ENCODE data around the gene CFAP70.
A peak's percentile ranks its signal among the peaks of the same experiment; 100 is the strongest.
"Not testable (repeated sequence)": the region's sequence is repeated elsewhere in the genome, so short reads cannot be mapped to it uniquely, and the experiment has no call there.

Gene CFAP70

DNA sequence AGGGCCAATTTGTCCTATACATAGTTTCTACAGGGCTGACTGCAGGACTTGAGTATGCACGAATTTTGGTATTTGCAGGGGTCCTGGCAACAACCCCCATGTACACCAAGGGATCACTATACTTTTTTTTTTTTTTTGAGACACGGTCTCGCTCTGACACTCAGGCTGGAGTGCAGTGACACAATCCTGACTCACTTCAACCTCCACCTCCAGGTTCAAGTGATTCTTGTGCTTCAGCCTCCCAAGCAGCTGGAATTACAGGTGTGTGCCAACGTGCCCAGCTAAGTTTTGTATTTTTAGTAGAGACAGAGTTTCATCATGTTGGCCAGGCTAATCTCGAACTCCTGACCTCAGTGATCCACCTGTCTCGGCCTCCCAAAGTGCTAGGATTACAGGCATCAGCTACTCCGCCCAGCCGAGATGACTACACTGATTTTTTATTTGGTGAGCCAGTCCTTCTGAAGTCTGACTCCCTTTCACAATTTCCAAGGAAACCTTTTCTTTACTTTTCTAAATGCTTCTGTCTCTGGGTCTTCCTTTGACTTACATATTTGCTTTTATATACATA, 19.8 kb downstream of the CFAP70 start:
- no peak for DNase-seq

DNA sequence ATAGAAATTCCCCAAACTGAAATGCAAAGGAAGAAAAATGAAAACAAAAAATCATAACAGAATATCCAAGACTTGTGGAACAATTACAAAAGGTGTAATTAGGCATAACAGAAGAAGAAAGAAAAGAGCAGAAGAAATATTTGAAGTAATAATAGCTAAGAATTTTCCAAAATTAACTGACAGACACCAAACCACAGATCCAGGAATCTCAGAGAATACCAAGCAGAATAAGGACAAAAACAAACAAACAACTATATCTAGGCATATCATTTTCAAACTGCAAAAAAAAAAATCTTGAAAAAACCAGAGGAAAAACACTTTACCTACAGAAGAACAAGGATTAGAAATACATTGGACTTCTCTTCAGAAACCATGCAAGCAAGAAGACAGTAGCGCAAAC, 25.5 kb downstream of the CFAP70 start:
- DNase-seq = no peak

DNA sequence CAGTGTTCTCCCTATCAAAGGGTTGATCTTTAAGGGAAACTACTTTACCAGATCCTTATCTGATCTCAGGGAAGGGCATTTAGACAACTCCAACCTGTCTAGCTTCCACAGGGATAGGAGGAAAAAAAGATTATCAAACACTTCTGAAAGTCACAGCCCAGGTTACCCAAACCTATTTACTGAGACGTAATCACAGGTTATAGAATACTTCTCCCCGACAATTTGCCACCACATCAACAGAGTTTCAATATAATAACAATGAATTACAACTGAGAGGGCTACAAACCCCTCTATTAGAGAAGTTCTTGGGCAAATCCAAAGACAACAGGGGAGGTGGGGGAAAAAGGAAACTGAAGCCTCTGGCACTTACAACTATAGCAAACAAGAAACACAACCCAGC, 26.3 kb downstream of the CFAP70 start:
- DNase-seq = no peak

DNA sequence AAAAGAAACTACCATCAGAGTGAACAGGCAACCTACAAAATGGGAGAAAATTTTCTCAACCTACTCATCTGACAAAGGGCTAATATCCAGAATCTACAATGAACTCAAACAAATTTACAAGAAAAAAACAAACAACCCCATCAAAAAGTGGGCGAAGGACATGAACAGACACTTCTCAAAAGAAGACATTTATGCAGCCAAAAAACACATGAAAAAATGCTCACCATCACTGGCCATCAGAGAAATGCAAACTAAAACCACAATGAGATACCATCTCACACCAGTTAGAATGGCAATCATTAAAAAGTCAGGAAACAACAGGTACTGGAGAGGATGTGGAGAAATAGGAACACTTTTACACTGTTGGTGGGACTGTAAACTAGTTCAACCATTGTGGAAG, 30.1 kb downstream of the CFAP70 start:
- not testable (repeated sequence) for DNase-seq

- DNase-seq = not testable (repeated sequence)
Observed at GRCh38 chr10:73325290-73325689, 33.4 kb downstream of the CFAP70 start.

- DNase-seq = not testable (repeated sequence)
Observed at GRCh38 chr10:73323582-73323981, 35.1 kb downstream of the CFAP70 start.

GRCh38 chr10:73310475-73310874, 48.2 kb downstream of the CFAP70 start:
- DNase-seq = no peak

GRCh38 chr10:73307203-73307800, 51.4 kb downstream of the CFAP70 start:
- no peak for DNase-seq

DNA sequence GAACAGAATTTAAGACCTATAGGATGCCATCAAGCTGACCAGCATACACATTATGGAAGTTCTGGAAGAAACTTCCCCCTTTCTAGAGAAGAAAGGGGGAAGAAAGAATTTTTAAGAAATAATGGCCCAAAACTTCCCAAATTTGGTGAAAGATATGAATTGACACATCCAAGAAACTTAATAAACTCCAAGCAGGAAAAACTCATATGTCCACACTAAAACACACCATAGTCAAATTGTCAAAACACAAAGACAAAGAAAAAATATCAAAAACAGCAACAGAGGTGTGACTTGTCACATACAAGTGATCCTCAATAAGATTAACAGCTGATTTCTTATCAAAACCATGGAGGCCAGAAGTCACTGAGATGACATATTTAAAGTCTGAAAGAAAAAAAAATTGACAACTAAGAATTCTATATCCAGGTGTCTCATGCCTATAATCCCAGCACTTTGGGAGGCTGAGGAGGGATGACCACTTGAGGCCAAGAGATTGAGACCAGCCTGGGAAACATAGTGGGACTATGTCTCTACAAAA, 52.4 kb downstream of the CFAP70 start:
- no peak for DNase-seq

DNA sequence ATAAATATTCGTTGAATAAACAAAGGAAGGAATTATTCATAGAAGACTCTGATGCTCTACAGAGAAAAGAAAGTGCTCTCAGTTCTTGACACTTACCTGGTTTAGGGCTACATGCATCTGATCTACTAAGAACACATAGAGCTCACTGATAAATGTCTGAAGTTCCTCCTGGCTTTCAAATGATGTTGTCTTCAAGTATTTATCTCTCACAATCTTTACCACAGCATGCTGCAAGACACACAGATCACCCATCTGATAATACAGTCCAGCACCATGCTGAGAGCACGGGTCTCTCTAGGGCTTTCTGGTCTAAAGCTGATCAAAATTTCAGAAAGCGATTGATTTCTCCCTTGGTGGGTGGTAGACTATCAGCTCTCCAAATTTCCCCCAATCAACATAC, 61.7 kb downstream of the CFAP70 start:
- DNase-seq = no peak

- DNase-seq = no peak
Observed at GRCh38 chr10:73293461-73293860, 65.2 kb downstream of the CFAP70 start.

GRCh38 chr10:73289958-73290357, 68.7 kb downstream of the CFAP70 start:
- DNase-seq = no peak

DNA sequence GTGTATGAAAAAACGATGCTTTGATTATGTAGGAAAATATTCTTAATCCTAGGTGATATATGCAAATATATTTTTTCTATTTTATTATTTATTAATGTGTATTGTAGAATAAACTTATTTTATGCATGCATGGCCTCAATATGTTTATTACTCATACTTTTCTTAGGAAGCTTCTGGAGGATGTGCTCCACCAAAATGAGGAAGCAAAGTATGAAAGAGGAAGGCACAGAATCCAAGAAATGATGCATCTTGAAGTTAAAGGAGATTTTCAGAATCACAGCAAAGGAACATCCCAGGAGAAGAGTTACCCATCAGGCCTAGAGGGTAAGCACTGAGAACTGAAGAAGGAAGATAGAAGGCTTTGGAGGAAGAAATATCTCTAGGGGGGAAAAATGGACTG, 71.2 kb downstream of the CFAP70 start:
- no peak for DNase-seq

DNA sequence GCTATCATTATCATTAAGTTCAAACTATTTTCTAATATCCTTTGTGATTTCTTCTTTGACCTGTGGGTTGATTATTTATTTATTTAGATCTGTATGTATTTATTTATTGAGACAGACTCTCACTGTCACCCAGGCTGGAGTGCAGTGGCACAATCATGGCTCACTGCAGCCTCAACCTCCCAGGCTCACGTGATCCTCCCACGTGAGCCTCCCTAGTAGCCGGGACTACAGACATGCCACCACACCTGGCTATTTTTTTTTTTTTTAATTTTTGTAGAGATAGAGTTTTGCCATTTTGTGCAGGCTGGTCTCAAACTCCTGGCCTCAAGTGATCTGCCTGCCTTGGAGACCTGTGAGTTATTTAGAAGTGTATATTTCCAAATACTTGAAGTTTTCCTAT, 77.6 kb downstream of the CFAP70 start:
- no peak for DNase-seq

DNA sequence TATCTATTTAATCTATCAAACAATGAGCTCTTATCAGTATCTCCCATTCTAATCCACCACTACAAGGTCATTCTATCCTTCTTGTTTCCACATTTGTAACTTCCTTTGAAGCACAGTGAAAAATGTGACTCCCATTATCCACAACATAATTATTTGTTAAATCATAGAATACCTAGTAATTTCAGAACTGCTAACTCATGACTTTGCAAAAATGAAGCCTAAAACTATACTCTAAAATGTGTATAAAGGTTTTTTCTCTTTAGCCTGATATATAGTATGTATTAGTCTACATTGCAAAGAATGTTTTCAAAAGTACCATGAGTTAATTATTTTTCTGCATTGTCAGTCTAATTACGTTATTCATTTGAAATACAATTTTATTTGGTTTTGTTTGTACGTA, 94.2 kb downstream of the CFAP70 start:
- no peak for DNase-seq

DNA sequence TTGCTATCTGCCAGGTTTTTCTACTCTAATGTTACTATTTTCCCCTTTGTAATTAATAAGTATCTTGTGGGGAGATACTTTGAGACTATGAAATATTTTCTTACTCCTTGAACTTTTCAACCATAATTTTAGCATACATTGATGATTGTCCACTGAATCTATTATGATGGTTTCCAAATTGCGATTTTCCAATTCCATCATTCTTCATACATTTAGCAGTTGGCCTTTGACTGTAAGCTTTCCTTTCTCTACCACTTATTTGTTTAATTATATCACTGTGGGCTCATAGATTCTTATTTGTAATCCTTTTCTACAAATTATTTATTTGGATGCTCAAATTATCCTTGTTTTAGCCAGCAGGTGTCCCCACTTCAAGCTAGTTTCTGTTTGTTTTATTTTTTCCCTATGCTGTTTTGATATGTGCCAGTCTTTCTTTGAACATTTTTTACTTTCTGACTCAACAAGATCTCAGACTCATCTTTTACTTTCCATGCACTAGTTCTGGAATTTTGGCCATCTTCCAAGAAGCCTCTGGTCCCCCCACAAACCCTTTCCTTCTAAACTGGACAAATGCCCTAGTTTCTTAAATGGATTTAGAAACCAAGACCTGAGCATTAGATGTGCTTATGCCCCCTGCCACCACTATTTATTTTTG, 94.8 kb downstream of the CFAP70 start:
- DNase-seq = no peak

DNA sequence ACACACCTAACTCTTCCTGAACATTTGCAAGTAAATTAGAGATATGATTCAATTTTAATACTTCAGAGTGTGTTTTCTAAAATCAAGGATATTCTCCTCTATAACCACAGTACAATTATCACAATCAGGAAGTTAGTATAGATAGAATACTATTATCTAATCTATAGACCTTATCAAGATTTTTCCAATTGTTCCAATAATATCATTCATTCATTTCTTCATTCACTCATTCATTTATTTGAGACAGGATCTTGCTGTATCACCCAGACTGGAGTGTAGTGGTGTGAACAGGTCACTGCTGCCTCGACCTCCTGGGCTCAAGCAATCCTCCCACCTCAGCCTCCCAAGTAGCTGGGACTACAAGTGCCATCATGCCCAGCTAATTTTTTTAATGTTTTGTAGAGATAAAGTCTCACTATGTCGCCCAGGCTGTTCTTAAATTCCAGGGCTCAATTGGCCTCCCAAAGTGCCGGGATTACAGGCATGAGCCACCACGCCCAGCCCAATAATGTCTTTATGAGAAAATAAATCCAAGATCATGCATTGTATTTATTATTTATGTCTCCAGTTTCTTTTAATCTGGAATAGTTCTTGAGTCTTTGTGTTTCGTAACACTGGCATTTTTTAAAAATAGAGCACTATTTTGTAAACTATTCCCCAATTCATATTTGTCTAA, 95.6 kb downstream of the CFAP70 start:
- DNase-seq = no peak

- DNase-seq = no peak
Observed at GRCh38 chr10:73262105-73262730, 96.4 kb downstream of the CFAP70 start.

DNA sequence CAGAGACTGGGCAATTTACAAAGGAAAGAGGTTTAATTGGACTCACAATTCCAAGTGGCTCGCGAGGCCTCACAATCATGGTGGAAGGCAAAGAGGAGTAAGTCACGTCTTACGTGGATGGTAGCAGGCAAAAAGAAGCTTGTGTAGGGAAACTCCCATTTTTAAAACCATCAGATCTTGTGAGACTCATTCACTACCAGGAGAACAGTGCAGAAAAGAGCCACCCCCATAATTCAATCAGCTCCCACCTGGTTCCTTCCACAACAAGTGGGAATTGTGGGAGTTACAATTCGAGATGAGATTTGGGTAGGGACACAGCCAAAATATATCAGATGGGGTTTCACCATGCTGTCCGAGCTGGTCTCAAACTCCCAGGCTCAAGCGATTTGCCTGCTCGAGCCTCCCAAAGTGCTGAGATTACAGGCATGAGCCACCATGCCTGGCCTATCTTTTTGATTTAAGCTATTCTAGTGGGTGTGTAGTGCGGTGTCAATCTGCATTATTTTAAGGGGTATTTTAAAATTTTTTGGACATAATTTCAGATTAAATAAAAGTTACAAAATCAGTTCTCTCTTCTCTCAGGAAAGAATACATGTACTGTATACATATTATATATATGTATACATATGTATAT, 97.2 kb downstream of the CFAP70 start:
- DNase-seq = no peak

DNA sequence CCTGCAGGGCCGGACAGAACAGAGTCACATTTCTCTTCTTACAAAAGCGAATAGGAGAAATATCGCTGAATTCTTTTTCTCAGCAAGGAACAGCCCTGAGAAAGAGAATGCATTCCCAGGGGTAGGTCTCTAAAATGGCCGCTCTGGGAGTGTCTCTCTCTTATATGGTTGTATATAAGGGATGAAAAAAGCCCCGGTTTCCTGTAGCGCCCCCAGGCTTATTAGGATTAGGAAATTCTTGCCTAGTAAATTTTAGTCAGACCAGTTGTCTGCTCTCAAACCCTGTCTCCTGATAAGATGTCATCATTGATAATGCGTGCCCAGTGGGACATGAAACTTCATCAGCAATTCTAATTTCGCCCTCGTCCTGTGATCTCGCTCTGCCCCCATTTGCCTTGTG, 100.1 kb downstream of the CFAP70 start:
- DNase-seq = not testable (repeated sequence)

DNA sequence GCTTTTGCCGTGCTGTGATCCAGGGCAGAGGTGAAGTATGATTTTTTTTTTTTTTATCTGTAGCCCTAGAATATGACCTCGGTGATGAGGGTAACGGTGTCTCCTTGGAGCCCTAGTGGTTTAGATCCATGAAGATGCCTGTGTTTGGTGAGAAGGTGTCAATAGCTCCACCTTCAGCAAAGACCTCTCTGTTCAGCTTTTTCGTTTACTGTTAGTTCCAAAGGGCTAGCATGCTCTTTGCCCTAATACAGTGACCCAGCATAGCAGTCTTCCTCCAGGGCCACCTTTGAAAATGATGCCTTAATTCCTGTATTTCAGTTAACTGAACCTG, 105.5 kb downstream of the CFAP70 start:
- no peak for DNase-seq

- DNase-seq = peak; percentile 96
Observed at GRCh38 chr10:73252445-73253224, 106.0 kb downstream of the CFAP70 start, which contains the start of gene MRPS16. Gene MRPS16, minus strand, starts transcription at chr10:73252644. Its CDS starts 162 bp downstream, at chr10:73252482.

Data from midbrain (tissue), 1 donor.